GM19023 (cell line): ENCODE results near the gene CEP85L.

Experiments used
- ATAC-seq: cut with Tn5 transposase; IDR thresholded peaks from one replicate; pipeline ENCODE4 v1.9.1; 2021; ENCODE audit warnings: mild to moderate bottlenecking, moderate library complexity; ENCODE audit not compliant: unreplicated experiment

Gene CEP85L

DNA sequence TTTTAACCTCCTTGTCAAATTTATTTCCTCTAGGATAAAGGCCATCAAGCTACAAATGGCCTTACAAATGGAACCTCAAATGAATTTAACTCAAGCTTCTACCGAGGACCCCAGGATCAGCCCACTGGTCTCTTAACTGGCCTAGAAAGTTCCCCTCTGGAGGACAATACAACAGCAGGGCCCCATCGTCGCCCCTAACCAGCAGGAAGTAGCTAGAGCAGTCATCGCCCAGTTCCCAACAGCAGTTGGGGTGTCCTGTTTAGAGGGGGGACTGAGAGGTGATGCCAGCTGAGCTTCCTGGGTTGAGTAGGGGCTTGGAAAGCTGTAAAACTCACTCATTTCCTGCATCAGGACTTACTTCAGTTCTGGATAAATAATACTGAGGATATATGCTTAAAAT is 25.6 kb downstream of the CEP85L start:
- no peak for ATAC-seq

DNA sequence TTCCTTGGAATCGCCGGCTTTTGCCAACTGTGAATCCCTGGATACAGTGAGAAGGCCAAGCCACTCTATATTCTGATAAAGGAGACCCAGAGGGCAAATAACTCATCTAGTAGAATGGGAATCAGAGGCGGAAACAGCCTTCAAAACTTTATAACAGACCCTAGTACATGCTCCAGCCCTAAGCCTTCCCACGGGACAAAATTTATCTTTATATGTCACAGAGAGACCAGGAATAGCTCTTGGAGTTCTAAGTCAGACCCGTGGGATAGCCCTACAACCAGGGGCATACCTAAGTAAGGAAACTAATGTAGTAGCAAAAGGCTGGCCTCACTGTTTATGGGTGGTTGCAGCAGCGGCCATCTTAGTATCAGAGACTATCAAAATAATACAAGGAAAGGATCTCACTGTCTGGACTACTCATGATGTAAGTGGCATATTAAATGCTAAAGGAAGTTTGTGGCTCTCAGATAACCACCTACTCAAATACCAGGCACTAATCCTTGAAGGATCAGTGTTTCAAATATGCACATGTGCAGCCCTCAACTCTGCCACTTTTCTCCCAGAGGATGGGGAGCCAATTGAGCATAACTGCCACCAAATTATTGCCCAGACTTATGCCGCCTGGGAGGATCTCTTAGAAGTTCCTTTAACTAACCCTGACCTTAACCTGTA is 29.5 kb downstream of the CEP85L start:
- ATAC-seq = no peak

DNA sequence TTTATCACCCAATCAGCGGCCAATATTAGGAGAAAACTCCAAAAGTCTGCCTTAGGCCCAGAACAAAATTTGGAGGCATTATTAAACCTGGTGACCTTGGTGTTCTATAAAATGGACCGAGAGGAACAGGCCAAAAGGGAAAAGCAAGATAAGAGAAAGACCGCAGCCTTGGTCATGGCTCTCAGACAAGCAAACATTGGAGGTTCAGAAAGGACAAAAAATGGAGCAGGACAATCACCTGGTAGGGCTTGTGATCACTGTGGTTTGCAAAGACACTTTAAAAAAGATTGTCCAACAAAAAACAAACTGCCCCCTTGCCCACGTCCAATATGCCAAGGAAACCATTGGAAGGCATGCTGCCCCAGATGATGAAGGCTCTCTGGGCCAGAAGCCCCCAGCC is 31.2 kb downstream of the CEP85L start:
- ATAC-seq = no peak

DNA sequence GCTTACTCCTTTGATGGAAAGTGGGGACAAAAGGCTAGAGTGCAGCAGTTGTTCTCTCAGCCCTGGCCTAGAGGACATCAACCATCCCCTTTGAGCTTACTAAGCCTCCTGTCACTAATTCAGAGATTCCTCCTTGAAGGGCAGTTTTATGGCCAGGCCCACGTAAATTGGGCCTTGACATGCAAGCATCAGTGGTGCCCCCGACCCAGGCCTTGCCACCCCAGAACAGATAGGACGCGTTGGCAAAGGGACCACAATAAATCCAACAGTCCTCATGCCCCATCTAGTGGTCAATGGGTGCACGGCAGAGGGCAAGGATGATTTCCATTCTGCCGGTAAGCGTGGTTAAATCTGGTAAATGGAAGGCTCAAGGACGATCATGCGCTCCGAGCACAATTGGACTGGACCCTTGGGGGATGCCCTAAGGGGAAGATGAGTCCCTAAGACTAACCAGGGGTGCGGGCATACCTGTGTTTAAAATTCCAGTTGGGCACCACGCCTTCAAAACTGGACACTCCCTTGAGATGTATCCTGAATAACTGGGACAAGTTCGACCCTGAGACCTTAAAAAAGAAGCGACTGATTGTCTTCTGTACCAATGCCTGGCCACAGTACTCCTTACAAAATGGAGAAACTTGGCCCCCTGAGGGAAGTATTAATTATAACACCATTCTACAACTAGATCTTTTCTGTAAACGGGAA is 32.6 kb downstream of the CEP85L start:
- peak; percentile 88 for ATAC-seq

DNA sequence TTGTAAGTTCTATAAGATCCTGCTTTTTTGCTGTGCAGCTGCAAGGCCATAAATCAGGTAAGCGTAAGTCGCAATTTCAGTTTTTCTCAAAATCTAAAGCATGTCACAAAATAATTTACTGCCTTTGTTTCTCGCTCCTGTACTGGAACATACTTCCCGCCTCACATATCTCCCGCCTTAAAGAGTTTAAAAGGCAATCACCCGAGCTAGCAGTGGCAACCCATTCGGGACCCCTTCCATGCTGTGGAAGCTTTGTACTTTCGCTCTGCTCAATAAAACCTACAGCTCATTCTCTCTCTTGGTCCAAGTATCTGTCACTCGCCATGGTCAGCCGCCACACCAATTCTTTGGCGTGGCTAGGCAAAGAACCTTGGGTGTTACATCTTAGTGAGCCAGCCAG is 34.0 kb downstream of the CEP85L start:
- no peak for ATAC-seq

DNA sequence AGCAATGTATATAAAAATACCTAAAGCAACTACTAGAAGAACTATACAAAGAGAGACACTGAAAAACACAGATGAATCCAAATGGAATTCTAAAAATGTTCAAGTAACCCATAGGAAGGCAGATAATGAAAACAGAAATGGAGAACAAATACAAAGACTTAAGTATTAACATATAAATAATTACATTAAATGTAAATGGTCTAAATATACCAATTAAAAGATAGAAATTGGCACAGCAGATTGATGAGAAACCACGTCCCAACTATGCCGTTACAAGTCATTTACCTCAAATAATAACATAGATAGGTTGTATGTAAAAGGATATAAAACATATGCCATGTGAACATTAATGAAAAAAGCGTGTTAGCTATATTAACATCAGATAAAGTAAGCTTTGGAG is 40.1 kb downstream of the CEP85L start:
- no peak for ATAC-seq

DNA sequence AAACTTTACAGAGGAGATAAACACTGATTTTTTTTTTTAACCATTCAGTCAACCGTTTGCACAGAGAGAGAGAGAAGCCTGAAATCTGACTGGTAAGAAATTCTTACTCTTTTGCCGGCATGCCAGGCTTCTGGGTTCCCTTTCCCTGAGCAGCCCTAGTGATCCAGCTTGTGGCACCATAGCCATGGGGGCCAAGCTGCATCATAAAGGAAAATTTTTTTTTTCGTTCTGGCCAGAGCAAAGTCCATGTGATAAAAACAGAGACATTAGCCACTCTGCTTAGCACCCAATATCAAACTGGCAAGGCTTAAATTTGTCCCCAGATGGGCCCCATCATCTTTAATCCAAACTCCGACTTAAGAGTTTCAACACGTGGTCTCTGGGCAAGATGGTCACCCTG is 44.5 kb downstream of the CEP85L start:
- no peak for ATAC-seq

DNA sequence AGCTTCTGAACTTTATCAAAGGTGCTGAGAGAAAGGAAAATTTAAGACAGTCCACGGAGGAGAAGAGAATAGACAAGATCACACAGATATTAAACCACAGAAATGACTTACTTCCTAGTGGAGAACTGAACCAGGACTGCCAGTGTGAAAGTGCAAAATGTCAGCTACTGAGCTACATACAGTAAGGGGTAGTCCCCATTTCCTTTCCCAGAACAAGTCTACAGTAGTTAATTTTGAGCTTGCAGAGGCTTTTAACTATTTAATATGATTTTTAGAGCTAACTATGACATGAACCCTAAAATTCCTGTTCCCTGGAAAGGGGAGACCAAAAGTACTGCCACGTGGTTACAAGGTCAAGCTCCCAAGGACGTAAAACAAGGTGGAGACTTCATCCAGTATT is 45.1 kb downstream of the CEP85L start:
- no peak for ATAC-seq

DNA sequence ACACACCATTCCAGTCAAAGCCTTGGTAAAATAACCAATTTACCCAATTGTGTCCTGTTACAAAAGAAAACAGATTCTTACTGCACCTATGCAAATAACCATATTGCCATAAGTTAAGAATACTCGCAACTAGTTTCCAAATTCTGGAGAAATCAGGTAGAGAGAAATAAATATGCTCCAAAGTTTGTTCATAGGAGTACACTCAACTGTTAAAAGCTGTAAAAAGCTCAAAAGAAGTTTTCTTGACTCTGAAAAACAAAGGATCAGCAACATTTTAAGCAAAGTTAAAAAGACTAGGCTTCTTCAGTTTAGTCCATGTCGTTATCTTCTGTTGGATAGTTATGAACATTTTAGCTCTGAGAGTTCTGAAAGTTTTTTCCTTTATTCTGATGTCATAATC is 48.0 kb downstream of the CEP85L start:
- ATAC-seq = no peak

DNA sequence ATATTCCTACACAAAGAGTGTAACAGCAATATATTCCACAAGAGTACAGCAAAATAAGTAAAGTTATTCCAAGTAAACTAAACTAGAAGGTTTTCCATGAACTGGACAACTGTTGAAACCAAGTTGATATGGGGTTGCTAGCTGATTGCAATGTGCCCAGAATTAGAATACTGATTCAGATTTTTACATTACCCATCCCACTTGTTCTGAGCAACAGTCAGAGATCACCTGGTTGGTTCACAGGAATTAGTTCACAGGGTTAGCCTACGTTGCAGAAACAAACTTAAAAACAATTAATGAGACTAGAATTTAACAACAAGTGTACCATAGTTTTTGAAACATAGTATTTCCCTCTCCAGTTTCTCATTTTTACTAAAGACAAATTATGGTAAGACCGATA is 49.1 kb downstream of the CEP85L start:
- ATAC-seq = no peak

DNA sequence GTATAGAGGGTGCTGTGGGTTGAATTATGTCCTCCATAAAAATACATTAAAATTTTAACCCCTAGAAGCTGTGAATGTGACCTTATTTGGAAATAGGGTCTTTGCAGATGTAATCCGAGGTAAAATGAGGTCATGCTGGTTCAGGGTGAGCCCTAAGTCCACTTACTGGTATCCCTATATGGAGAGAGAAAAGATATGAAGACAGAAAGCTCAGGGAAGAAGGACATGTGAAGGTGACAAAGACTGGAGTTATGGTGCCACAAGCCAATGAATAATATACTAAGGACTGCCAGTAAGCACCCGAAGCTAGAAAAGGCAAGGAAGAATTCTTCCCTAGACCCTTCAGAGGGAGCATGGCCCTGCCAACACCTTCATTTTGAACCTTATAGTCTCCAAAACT is 53.1 kb downstream of the CEP85L start:
- no peak for ATAC-seq

DNA sequence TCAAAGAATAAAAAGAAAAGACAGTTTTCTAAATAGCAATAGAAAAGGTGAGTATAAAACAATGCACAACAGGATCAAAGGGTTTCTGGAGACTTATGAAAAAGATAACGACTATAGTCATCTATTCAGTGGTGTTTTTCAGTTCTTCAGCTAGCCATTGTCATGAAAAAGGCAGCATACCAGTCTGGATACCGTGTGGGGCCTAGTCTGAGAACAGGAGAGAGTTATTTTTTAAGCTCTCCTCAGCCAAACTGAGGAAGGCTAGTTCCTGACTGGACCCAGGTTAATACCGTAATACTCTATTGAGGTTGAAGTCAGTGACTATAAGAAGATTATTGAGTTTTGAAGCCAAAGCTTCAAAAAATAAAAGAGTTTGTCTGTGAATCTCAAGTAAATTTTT is 53.8 kb downstream of the CEP85L start:
- ATAC-seq = no peak

DNA sequence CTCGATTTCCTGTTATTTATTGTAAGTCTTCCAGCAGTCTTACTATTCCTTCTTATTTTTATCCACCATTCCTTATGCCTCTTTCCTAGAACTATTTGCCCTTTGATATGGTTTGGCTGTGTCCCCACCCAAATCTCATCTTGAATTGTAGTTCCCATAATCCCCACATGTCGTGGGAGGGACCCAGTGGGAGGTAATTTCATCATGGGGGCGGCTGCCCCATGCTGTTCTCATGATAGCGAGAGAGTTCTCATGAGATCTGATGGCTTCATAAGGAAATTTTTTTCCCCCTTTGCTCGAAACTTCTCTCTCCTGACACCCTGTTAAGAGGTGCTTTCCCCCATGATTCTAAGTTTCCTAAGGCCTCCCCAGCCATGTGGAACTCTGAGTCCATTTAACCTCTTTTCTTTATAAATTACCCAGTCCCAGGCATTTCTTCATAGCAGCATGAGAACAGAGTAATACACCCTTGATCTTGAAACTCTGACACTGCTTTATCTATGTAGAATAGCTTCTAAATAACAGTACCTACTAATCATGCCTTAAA is 54.5 kb downstream of the CEP85L start:
- no peak for ATAC-seq

DNA sequence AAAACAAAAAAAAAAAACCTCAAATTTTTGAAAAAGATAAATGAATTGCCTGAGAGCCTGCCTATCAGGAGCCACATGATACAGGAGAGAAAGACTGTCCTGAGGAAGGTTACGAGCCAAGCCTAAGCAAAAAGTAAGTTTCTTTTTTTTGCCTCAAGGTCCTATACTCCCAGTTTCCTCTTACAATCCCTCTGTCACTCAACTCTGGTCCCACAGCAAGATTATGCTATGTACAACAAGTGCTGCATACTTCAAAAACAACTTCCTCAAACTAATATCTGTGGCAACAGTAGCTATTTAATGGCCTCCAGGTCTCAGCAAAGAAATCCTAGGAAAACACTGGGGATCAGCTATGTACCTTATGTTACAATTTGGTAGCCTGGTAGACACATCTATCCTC is 56.5 kb downstream of the CEP85L start:
- ATAC-seq = no peak

DNA sequence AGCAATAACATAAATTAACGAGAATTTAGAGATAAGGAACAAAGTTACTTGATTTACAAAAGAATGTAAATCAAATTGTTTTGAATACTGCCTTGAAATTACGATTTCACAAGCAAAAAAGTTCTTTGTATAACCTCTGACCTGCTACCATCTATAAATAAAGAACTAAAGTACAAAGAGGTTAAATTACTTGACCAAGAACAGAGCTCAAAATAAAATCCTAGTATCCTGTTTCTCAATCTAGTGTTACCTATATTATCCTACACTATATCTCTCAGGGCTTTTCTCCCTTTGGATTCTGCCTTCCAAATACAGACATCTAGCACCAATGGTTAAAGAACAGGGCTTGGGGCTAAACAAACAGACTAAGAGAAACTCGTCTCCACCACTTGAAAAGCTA is 59.5 kb downstream of the CEP85L start:
- no peak for ATAC-seq

DNA sequence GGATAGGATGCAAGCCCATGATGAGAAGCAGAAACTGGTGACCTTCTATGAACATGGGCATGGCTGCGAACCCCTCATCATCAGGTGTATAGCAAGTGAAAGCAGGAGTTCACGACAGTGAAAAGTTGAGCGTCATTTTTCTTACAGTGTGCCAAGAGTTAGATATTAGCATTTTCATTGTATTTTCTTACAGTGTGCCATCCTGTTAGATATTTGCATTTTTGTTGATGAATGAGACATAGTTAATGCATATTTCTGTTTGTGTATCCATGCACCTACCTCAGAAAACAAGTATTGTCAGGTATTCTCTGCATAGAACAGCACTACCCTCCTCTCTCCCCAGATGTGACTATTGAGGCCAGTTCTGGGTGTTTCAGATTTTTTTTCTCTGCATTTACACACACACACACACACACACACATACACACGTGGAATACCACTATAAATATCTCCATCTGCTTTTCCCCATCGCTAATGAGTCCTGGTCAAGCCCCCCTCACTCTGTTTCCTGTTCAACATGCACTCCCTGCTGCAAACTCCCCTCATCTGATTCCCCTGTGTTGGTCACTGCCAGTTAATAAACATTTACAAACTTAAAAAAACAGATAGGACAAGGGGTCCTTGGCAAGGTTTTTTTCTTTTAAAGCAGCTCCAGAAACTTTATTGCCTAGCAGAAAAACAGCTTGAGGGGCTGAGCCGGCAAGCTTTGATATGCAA is 61.6 kb downstream of the CEP85L start:
- no peak for ATAC-seq

DNA sequence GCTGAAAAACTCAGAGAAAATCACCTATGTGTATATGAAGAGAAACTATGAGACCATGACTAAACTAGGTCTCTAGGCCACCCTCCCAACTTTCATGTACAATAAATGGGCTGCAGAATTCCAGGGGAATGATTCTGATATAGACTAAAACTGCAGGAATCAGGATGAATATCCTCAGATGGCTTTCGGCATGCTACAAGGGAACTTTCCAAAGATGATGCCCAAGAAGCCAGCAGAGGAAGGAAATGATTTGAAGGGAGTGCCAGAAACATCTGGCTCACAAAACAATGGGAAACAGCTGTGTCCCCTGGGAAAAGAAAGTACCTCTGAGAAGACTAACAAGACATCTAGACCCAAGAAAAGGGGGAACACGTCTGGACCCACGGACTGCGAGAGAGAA is 62.2 kb downstream of the CEP85L start:
- no peak for ATAC-seq

DNA sequence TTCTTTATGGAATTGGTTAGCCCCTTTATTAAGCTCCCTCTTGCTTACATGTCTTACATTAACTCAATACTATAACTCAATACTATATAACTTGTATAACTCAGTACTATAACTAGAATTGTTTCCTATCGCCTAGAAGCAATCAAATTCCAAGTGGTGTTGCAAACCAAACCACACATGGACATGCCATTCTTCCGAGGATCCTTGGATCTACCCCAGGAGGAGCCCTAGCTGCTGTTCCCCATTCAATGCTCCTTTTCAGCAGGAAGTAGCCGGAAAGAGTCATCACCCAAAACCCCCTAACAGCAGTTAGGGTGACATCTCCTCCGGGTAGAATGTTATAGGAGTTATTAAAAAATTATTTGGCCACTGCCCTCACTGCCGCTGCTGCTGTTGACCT is 62.8 kb downstream of the CEP85L start:
- ATAC-seq = no peak

DNA sequence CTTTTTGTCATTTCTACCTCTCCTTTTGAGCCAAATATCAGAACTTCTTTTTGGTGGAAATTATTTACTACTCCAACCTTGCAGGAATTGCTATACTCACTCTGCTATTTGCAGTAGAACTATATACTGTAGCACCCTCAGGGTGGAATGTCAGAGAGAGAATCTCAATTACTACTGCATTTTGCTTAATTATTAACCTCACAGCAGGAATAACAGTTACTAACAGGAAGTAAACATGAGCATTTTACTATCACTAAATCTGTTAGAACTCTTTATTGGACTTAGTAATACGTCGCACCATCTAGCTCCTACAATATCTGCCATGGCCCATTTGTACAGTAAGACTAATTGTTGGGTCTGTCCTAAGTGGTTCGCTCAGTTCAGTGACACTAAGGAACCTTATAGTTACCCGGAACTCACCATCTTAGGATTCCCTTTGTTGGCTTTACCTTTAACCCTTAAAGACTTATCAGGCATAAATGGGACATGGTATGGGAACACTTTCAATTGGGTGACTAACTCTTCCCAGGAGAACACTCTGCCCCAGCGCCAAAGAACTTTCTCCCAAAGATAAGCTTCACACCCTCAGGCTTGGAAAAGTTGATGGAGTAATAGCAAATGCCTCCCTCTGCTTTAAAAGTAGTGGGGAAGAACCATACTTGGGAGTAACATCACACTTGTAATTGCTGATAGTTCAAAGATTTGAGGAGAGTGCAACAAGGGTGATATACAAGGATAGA is 64.5 kb downstream of the CEP85L start:
- no peak for ATAC-seq

DNA sequence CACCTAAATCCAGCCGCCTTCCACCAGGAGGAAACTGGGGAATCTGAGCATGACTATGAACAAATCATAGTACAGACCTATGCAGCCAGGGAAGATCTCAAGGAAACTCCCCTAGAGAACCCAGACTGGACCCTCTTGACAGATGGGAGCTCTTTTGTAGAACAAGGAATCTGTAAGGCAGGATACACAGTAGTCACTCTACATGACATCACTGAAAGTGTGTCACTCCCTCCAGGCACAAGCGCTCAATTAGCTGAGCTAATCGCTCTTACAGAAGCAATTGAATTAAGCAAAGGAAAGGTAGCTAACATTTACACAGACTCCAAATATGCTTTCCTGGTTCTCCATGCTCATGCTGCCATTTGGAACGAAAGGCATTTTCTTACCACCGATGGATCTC is 66.5 kb downstream of the CEP85L start:
- no peak for ATAC-seq

DNA sequence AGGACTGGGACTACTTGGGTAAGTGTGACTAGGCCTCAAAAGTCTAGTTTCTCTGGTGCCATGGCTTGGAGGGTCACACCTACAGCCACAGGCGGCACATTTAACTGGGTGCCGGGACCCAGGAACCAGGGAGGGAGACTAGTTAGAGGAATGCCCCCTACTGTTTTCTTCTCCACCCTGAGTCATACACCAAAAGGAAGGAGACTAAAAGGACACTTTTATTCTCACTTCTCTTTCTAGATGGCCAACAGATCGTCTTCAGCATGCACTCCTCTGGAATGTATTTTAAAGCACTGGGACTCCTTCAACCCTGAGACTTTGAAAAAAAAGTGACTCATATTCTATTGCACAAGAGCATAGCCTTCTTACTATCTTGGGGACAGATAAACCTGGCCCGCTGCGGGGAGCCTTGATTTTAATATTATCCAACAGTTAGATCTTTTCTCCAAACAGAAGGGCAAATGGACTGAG is 69.9 kb downstream of the CEP85L start:
- ATAC-seq = no peak
